ENCODE measurements around the gene CYP3A7.
"Not testable (repeated sequence)": the region's sequence is repeated elsewhere in the genome, so short reads cannot be mapped to it uniquely, and the experiment has no call there.

CYP3A7 gene

DNA sequence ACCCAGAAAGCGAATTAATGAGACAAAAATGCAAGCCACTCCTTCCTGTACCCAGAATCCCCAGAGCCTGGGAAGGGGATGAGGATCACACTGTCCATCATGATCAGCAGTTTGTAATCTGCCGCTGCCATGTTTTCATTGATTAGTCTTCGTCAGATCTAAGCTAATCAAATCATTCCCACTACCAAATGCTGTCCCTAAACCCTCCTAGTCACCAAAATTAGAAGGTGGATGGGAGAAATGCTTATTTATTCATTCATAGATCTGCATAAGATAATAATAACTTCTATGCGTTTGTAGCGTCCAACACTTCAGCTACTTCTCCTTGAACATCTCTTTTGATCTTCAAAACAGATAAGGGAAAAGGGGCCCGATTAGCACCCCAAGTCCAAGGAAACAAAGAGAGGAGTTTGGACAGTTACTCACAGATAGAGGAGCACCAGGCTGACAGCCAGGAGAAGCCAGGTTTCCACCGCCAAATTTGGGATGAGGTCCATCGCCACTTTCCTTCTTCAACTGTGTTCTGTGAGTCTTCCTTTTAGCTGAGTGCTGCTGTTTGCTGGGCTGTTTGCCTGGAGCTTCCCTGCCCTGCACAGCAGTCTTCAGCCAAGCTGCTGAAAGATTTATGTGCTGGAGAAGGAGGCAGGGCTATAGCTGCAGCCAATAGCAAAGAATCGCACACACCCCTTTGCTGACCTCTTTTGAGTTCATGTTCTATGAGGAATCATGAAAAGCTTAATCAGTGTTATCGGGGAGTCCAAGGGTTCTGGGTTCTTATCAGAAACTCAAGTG lies 55.4 kb downstream of the CYP3A7 start, which contains the start of gene CYP3A5:
TSS of gene CYP3A5 (minus strand) at position 597 of the 792 bp plus-strand sequence. CDS start at position 497, 100 bp downstream.
- no peak within 1 kb of the TSS for H3K4me3 ChIP-seq (ENCODE audit: low read length)
- no peak for DNase-seq (ENCODE audit: low read depth, low spot score)

- H3K4me3 ChIP-seq (ENCODE audit: low read length), result no peak overlapping the region
- no peak for DNase-seq (ENCODE audit: low read depth, low spot score)
Measured at GRCh38 chr7:99679032-99679399, 56.0 kb downstream of the CYP3A7 start.

- DNase-seq (ENCODE audit: low read depth, low spot score), result no peak
Measured at GRCh38 chr7:99677648-99678045, 57.3 kb downstream of the CYP3A7 start.

GRCh38 chr7:99677013-99677647 lies 57.9 kb downstream of the CYP3A7 start:
- H3K4me3 ChIP-seq (ENCODE audit: low read length), result no peak overlapping the region
- no peak for DNase-seq (ENCODE audit: low read depth, low spot score)

More at GRCh38 chr7:99677648-99678045, 57.3 kb downstream of the CYP3A7 start:
- no peak overlapping the region for H3K4me3 ChIP-seq (ENCODE audit: low read length)

- DNase-seq (ENCODE audit: low read depth, low spot score), result no peak
- no peak overlapping the region for H3K4me3 ChIP-seq (ENCODE audit: low read length)
Measured at GRCh38 chr7:99674995-99675742, 59.8 kb downstream of the CYP3A7 start.

DNA sequence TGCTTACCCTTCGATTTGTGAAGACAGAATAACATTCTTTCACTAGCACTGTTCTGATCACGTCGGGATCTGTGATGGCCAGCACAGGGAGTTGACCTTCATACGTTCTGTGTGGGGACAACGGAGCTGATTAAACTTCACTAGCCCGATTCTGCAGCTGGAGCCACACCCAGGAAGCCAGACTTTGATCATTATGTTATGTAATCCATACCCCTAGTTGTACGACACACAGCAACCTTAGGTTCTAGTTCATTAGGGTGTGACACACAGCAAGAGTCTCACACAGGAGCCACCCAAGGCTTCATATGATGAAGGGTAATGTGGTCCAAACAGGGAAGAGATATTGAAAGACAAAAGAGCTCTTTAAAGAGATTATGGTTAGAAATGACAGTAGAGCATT lies 62.4 kb downstream of the CYP3A7 start:
- no peak overlapping the region for H3K4me3 ChIP-seq (ENCODE audit: low read length)
- no peak for DNase-seq (ENCODE audit: low read depth, low spot score)

DNA sequence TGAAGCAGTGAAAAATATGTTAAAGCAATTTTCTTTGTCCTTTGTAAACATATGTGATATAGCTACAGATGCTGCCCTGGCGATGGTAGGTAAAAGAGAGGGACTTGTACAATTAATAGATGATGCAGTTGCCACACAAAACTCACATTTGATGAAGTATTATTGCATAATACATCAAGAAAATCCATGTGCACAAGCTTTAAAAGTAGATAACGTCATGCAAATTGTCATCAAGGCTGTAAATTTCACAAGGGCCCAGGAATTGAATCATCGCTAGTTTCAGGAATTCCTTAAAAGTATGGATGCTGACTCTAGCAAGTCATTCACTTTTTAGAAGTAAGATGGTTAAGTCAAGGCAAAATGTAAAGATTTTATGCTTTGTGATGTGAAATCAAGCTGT lies 65.2 kb downstream of the CYP3A7 start:
- DNase-seq (ENCODE audit: low read depth, low spot score), result no peak
- no peak overlapping the region for H3K4me3 ChIP-seq (ENCODE audit: low read length)

DNA sequence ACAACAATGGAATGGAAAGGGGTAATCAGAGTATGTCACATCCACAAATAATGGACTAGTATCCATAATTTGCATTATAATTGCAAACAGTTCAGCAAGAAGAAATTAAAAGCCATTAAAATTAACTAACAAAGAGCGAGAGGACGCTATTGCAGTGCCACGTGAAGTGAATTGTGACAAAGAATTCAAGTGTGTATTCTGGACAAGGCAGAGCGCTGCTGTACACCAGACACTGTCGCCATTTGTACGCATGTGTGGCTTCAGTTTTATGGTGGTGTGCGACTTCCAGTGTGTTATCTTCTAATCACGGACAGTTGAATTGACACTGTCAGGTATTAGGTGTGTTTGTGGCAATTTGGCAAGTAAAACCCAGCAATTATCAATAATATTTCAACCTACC lies 66.5 kb downstream of the CYP3A7 start:
- no peak overlapping the region for H3K4me3 ChIP-seq (ENCODE audit: low read length)
- no peak for DNase-seq (ENCODE audit: low read depth, low spot score)

- no peak overlapping the region for H3K4me3 ChIP-seq (ENCODE audit: low read length)
- no peak for DNase-seq (ENCODE audit: low read depth, low spot score)
Measured at GRCh38 chr7:99667179-99667578, 67.8 kb downstream of the CYP3A7 start.

DNA sequence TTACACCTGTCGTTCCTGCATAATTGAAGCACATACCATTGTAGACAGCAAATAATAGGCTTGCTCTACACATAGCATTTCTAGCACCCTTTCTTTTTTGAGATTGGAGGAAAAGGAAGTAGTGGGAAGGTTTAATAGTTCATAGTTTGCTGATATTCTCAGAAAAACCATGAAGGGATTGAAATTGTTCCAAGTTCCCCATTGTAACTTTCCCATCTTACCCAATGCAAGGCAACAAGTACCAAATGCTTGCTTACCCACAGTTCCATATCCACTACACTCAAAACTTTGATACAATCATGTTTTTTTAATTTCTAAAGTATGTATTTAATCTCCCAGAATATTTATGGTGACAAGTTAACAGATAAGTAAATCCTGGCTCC lies 69.0 kb downstream of the CYP3A7 start:
- no peak overlapping the region for H3K4me3 ChIP-seq (ENCODE audit: low read length)
- no peak for DNase-seq (ENCODE audit: low read depth, low spot score)

DNA sequence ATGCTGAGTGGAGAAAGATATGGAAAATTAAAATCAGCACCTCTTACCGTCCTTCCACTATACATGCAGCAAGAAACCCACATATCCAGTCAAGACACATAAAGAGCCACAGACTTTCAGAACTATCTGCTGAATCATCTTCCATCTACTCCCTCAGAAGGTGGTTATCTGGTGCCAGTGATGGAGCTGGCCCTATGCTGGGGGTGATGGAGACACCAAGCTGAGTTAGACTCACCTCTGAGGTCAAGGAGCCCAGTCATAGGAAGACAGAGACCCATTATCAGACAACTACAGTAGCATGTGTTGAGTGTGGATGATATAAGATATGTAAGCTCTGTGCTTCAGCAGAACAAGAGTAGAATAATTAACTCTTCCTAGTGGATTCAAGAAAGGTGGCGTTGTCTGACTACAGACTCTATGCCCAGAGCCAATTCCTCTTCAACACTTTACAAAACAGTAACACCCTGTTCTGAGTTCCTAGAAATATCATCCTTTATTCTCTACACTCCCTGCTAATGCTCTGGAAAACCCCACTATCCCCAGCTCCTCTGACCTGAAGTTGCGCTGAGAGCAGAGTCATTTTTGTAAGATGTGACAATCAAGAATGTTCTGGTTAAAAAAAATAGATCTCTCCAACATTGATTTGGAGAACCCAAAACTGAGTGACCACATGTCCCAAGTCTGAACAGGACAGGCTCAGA lies 69.5 kb downstream of the CYP3A7 start:
- no peak for DNase-seq (ENCODE audit: low read depth, low spot score)
- no peak overlapping the region for H3K4me3 ChIP-seq (ENCODE audit: low read length)

- H3K4me3 ChIP-seq (ENCODE audit: low read length); DNase-seq (ENCODE audit: low read depth, low spot score): not testable (repeated sequence)
Measured at GRCh38 chr7:99657879-99658278, 77.1 kb downstream of the CYP3A7 start.
